Erythroblast (primary cell): ENCODE data around the gene GOLGA8F.
"Not testable (repeated sequence)": the region's sequence is repeated elsewhere in the genome, so short reads cannot be mapped to it uniquely, and the experiment has no call there.

Experiments
- GATA1 ChIP-seq: IDR thresholded peaks from 2 replicates; pipeline ENCODE4 v1.6.1; 2011; ENCODE audit warnings: low read depth, mild to moderate bottlenecking, control low read depth, low read length, moderate library complexity
- POLR2A ChIP-seq: IDR thresholded peaks from 2 replicates; pipeline ENCODE4 v1.6.1; 2011; ENCODE audit warnings: mild to moderate bottlenecking, low read length

- not testable (repeated sequence) for TF ChIP-seq POLR2A, GATA1
These were observed 57.1 kb downstream of the GOLGA8F start for GRCh38 chr15:28435594-28435993.
